ENCODE measurements around the gene KIAA2012.
"Not testable (repeated sequence)": the region's sequence is repeated elsewhere in the genome, so short reads cannot be mapped to it uniquely, and the experiment has no call there.

Gene KIAA2012

GRCh38 chr2:202215179-202215578 is 142.1 kb downstream of the KIAA2012 start:
- DNase-seq (ENCODE audit: low read depth, low spot score) = no peak
- no peaks in the 10 kb centered on the region for H3K27me3 ChIP-seq (ENCODE audit: insufficient read depth, insufficient read length)
- no peak for TF ChIP-seq YY1 (IDR thresholded peaks at IDR 0.05; ENCODE audit: insufficient read depth, insufficient read length)
- TF ChIP-seq SUZ12 (IDR thresholded peaks at IDR 0.05; ENCODE audit: extremely low read depth, insufficient read depth, insufficient read length) = no peak
- TF ChIP-seq ZNF274 (IDR thresholded peaks at IDR 0.05; ENCODE audit: low read depth, low read length) = no peak
- H3K9ac ChIP-seq (ENCODE audit: insufficient read length, low read depth) = no peak overlapping the region
- no peaks in the 10 kb centered on the region for H3K9me3 ChIP-seq (ENCODE audit: insufficient read depth, low read length)
- no peaks in the 10 kb centered on the region for H3K4me1 ChIP-seq (ENCODE audit: insufficient read depth, insufficient read length)
- H3K36me3 ChIP-seq (ENCODE audit: insufficient read depth, insufficient read length, low read length) = peaks cover 53% of the 10 kb centered on the region
- H3K4me3 ChIP-seq (ENCODE audit: insufficient read length, low read depth) = no peak overlapping the region

DNA sequence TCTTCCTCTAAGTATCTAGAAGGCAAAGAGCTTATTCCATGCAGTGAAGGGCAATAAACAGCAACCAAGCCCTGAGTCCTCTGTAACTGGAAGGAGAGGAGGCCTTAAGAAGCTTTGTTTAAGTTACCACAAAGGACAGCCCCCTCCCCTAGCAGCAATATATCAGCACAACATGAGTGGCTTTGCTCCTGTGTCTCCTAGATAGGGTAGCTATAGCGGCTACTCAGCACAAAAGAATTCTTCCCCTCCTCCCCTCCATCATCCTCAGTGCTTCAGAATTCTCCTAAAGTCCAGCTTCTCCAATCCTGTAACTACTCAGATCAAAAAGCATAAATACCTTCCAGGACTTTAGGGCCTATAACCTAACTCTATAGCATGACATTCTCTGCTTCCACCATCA is 148.8 kb downstream of the KIAA2012 start:
- H3K36me3 ChIP-seq (ENCODE audit: insufficient read depth, insufficient read length, low read length) = peaks cover 40% of the 10 kb centered on the region
- peak; percentile 11 for DNase-seq (ENCODE audit: low read depth, low spot score)

GRCh38 chr2:202237787-202238233 is 164.8 kb downstream of the KIAA2012 start:
- peaks cover 14% of the 10 kb centered on the region for H3K36me3 ChIP-seq (ENCODE audit: insufficient read depth, insufficient read length, low read length)
- H3K9me3 ChIP-seq (ENCODE audit: insufficient read depth, low read length) = no peaks in the 10 kb centered on the region
- H3K9ac ChIP-seq (ENCODE audit: insufficient read length, low read depth) = peak overlapping the region; percentile 97
- H3K4me1 ChIP-seq (ENCODE audit: insufficient read depth, insufficient read length) = no peaks in the 10 kb centered on the region
- H3K4me3 ChIP-seq (ENCODE audit: insufficient read length, low read depth) = peak overlapping the region; percentile 94
- H3K27me3 ChIP-seq (ENCODE audit: insufficient read depth, insufficient read length) = no peaks in the 10 kb centered on the region
- no peak for DNase-seq (ENCODE audit: low read depth, low spot score)
- no peak for TF ChIP-seq ZNF274 (IDR thresholded peaks at IDR 0.05; ENCODE audit: low read depth, low read length)
- TF ChIP-seq SUZ12 (IDR thresholded peaks at IDR 0.05; ENCODE audit: extremely low read depth, insufficient read depth, insufficient read length) = no peak
- no peak for TF ChIP-seq YY1 (IDR thresholded peaks at IDR 0.05; ENCODE audit: insufficient read depth, insufficient read length)

More for the DNA sequence above, 148.8 kb downstream of the KIAA2012 start:
- TF ChIP-seq ZNF274 (IDR thresholded peaks at IDR 0.05; ENCODE audit: low read depth, low read length) (no peak), YY1 (IDR thresholded peaks at IDR 0.05; ENCODE audit: insufficient read depth, insufficient read length) (no peak), SUZ12 (IDR thresholded peaks at IDR 0.05; ENCODE audit: extremely low read depth, insufficient read depth, insufficient read length) (no peak)
- Histone ChIP-seq H3K4me1 (ENCODE audit: insufficient read depth, insufficient read length) (no peaks in the 10 kb centered on the region), H3K9ac (ENCODE audit: insufficient read length, low read depth) (no peak overlapping the region), H3K27me3 (ENCODE audit: insufficient read depth, insufficient read length) (no peaks in the 10 kb centered on the region), H3K9me3 (ENCODE audit: insufficient read depth, low read length) (no peaks in the 10 kb centered on the region), H3K4me3 (ENCODE audit: insufficient read length, low read depth) (no peak overlapping the region)

- TF ChIP-seq YY1 (IDR thresholded peaks at IDR 0.05; ENCODE audit: insufficient read depth, insufficient read length) = no peak
- TF ChIP-seq SUZ12 (IDR thresholded peaks at IDR 0.05; ENCODE audit: extremely low read depth, insufficient read depth, insufficient read length) = no peak
- TF ChIP-seq ZNF274 (IDR thresholded peaks at IDR 0.05; ENCODE audit: low read depth, low read length) = no peak
- Histone ChIP-seq H3K9me3 (ENCODE audit: insufficient read depth, low read length) (no peaks in the 10 kb centered on the region), H3K9ac (ENCODE audit: insufficient read length, low read depth) (peak within 1 kb of the TSS; percentile 97), H3K4me1 (ENCODE audit: insufficient read depth, insufficient read length) (no peaks in the 10 kb centered on the region), H3K27me3 (ENCODE audit: insufficient read depth, insufficient read length) (no peaks in the 10 kb centered on the region), H3K4me3 (ENCODE audit: insufficient read length, low read depth) (peak within 1 kb of the TSS; percentile 94), H3K36me3 (ENCODE audit: insufficient read depth, insufficient read length, low read length) (peaks cover 8% of the 10 kb centered on the region)
- DNase-seq (ENCODE audit: low read depth, low spot score) = peak; percentile 94
These were observed 165.5 kb downstream of the KIAA2012 start, which contains the start of gene SUMO1 for GRCh38 chr2:202238234-202239197. TSS of gene SUMO1 (minus strand) at chr2:202238597. CDS start at chr2:202238451, 146 bp downstream.

DNA sequence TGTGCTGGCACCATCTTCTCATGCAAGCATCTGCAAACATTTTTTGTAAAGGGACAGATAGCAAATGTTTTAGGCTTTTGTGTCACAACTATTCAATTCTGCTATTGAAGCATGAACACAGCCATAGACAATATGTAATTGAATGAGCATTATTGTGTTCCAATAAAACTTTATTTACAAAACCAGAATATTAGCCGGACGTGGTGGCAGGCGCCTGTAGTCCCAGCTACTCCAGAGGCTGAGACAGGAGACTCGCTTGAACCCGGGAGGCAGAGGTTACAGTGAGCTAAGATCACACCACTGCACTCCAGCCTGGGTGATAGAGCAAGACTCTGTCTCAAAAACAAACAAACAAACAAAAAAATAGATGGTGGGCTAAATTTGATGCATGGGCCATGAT is 174.7 kb downstream of the KIAA2012 start:
- H3K9me3 ChIP-seq (ENCODE audit: insufficient read depth, low read length); DNase-seq (ENCODE audit: low read depth, low spot score); H3K4me1 ChIP-seq (ENCODE audit: insufficient read depth, insufficient read length); H3K36me3 ChIP-seq (ENCODE audit: insufficient read depth, insufficient read length, low read length); H3K27me3 ChIP-seq (ENCODE audit: insufficient read depth, insufficient read length); H3K9ac ChIP-seq (ENCODE audit: insufficient read length, low read depth); H3K4me3 ChIP-seq (ENCODE audit: insufficient read length, low read depth): not testable (repeated sequence)

- H3K9ac ChIP-seq (ENCODE audit: insufficient read length, low read depth) = peak overlapping the region; percentile 14
- peak; percentile 84 for DNase-seq (ENCODE audit: low read depth, low spot score)
- H3K27me3 ChIP-seq (ENCODE audit: insufficient read depth, insufficient read length) = no peaks in the 10 kb centered on the region
- H3K4me1 ChIP-seq (ENCODE audit: insufficient read depth, insufficient read length) = peaks cover 3% of the 10 kb centered on the region
- peak overlapping the region; percentile 0 for H3K4me3 ChIP-seq (ENCODE audit: insufficient read length, low read depth)
- no peak for TF ChIP-seq ZNF274 (IDR thresholded peaks at IDR 0.05; ENCODE audit: low read depth, low read length)
- TF ChIP-seq YY1 (IDR thresholded peaks at IDR 0.05; ENCODE audit: insufficient read depth, insufficient read length) = peak; percentile 43
- H3K9me3 ChIP-seq (ENCODE audit: insufficient read depth, low read length) = no peaks in the 10 kb centered on the region
- H3K36me3 ChIP-seq (ENCODE audit: insufficient read depth, insufficient read length, low read length) = no peaks in the 10 kb centered on the region
These were observed 176.6 kb downstream of the KIAA2012 start for GRCh38 chr2:202249521-202250253.

- H3K36me3 ChIP-seq (ENCODE audit: insufficient read depth, insufficient read length, low read length) = no peaks in the 10 kb centered on the region
- no peak for DNase-seq (ENCODE audit: low read depth, low spot score)
- H3K9ac ChIP-seq (ENCODE audit: insufficient read length, low read depth) = no peak overlapping the region
- H3K4me1 ChIP-seq (ENCODE audit: insufficient read depth, insufficient read length) = peaks cover 3% of the 10 kb centered on the region
- no peak overlapping the region for H3K4me3 ChIP-seq (ENCODE audit: insufficient read length, low read depth)
- H3K9me3 ChIP-seq (ENCODE audit: insufficient read depth, low read length) = no peaks in the 10 kb centered on the region
- TF ChIP-seq YY1 (IDR thresholded peaks at IDR 0.05; ENCODE audit: insufficient read depth, insufficient read length) = no peak
- TF ChIP-seq SUZ12 (IDR thresholded peaks at IDR 0.05; ENCODE audit: extremely low read depth, insufficient read depth, insufficient read length) = no peak
- TF ChIP-seq ZNF274 (IDR thresholded peaks at IDR 0.05; ENCODE audit: low read depth, low read length) = no peak
- no peaks in the 10 kb centered on the region for H3K27me3 ChIP-seq (ENCODE audit: insufficient read depth, insufficient read length)
These were observed 178.4 kb downstream of the KIAA2012 start for GRCh38 chr2:202251494-202251893.

Data from NT2/D1 (cell line).